HG03175 (cell line): Measurements from ENCODE around the gene NOS2.
A peak's percentile ranks its signal among the peaks of the same experiment; 100 is the strongest.

ENCODE experiments used
- ATAC-seq: cut with Tn5 transposase; IDR thresholded peaks from one replicate; pipeline ENCODE4 v1.9.1; 2021; ENCODE audit warnings: mild to moderate bottlenecking, moderate library complexity; ENCODE audit not compliant: unreplicated experiment

Gene NOS2

DNA sequence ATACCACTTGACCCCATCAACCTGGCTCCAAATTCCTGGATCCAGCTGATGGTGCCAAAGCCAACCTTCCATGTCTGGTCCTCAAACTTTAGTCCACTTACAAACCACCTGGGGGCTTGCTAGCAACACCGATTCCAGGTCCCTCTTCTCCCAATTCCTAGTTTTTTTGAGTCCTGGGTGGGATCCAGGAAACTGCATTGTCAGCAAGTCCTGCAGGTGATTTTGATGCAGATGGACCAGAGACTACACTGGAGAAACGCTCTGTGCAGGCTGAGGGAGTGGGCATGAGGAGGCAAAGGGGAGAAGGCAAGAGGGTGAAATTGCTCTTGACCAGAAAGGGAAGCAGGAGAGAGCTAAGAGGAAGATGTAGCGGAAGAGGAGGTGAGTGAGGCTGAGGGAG is 21.0 kb upstream of the NOS2 start:
- no peak for ATAC-seq

GRCh38 chr17:27819145-27819544 is 18.8 kb upstream of the NOS2 start:
- no peak for ATAC-seq

DNA sequence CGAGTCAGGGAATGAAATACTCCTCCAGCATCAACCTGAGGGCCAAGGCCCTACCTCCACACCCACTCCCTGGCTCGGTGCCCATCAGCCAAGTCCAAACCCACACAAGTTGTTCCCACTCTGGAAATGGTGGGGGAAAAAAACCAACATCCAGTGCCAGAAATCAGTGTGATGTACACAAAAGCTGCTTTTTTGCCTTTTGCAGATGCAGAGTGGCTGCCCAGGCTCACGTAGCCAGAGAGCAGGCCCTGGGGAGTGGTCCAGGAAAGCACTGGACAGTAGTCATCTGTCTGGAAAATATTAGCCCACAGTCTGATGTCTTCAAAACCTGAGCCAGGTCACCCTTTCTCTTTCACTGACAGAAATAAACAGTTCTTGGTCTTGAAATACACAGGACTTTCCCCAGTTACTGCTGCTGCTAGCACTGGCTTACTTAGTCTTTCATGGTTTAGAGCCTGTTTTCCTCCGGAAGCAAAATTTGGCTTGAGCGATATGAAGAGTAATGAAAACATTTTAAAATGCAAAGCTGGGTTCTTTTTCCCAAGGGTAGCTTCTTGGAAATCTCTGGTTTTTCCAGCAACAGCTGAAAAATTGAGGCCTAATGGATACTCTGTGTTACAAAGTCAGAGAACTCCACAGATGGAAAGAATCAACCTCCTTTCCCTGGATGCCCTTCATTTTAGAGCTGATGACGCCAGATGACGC is 18.2 kb upstream of the NOS2 start:
- ATAC-seq: no peak

- ATAC-seq: no peak
These were observed 17.4 kb upstream of the NOS2 start for GRCh38 chr17:27817731-27818130.

GRCh38 chr17:27816946-27817345 is 16.6 kb upstream of the NOS2 start:
- no peak for ATAC-seq

GRCh38 chr17:27811961-27812360 is 11.6 kb upstream of the NOS2 start:
- no peak for ATAC-seq

DNA sequence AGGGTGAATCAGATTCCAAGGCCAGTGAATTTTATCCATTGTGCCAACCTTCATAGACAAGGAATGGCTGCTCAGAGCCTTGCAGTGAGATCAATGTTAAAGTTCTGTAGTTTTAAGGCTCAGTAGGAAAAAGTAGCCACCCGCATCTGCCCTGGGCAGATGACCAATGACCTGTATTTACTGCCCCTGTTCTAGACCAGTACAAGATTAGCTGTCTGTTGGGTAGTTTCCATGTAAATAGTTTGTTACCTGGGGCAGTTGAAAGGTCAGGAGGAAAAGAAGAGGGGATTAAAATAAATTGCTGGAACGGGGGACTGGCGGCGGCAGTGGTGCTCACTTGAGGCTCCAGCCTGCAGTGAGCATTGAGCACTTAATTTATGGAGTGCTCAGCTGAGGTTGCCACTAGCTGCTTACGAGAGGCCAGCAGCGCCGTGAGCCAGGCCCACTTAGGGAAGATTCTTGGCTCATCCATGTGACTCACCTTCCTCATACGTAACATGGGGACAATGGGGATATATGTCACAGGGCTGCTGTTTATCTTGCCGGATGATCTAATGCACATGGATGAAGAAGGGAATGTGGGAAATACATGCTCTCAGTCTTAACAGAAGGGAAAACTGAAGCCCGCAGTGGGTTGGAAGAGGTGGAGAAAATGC is 10.7 kb upstream of the NOS2 start:
- no peak for ATAC-seq

DNA sequence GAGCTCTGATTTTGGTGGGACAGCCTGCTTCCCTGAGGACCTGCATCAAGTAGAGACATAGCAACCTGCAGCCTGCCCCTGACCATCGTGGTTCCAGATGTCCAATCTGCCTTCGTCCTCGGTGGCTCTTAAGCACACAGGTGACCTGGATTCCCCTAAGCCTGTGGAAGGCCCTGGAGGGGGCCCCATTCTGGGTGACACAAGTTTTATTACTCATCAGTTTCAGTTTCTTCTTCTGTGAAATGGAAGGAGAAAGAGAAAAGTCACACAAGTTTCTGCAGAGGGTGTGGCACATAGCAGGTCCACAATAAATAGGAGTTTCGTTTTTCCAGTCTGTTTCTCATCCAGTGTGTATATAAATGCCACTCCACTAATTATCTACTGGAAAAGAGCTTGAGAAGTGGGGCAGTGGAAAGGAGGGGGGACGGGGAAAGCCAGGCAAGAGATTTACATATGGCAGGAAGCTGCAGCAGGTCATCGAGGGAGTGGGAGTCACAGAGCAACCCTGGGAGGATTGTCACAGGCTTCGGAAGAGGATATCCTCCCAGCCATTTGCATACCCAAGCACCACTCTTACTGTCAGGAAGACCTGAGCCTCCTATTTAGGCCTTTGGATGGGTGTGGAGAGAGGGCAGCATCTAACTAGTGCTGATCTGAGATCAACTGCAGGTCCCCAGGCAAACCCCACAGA is 10.0 kb upstream of the NOS2 start:
- ATAC-seq: no peak

DNA sequence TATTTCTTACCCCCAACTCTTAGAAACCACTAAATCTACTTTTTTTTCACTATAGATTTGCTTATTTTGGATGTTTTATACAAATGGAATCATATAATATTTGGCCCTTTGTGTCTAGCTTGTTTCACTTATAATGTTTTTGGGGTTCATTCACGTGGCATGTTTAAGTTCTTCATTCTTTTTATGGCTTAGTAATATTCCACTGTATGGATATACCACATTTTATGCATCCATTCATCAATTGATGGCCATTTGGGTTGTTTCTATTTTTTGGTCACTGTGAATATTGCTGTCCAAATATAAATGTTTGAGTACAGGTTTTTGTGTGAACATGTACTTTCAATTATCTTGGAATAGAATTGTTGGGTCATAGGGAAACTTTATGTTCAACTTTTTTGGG is 9.2 kb upstream of the NOS2 start:
- ATAC-seq: no peak

GRCh38 chr17:27808628-27809027 is 8.3 kb upstream of the NOS2 start:
- no peak for ATAC-seq

DNA sequence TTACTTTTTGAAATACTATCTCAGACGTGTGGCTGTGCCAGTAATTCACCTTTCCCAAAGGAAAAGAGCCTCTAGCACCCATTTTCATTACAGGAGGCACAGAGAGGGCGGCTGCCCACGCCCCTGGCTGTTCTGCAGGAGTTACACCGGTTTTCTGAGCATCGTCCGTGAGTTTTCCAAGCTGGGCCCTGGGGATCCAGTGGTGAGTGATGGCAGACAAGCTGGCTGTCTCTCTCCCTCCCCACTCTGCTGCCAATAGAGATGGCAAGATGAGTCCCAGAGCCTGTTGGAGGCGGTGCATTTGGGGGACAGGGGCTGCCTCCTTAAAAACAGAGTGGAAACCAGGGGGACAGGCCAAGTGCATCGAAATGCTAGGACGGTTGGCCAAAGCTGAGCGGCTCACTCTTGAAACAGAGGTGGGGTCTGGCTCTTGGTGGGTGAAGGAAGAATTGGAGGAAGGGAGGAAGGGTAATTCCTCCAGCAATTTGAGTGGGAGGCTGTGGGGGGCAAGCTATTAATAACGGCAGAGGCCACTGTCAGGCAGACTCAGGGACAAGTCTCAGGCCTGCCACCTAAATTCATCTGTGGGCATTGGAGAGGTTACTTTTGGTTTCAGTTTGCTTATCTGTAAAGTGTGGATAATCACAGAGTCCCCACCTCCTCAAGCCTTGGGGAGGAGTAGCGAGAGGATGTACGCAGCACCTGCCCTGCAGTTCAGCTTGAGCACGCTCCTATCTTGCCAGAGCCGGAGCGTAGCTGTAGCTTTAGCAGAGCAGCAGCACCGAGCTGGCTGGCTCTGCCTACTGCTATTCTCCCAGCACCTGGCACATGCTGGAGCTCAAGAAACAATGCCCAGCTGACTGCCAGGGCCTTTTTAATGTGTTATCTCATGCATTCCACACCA is 7.5 kb upstream of the NOS2 start:
- peak; percentile 73 for ATAC-seq

GRCh38 chr17:27805520-27806146 is 5.3 kb upstream of the NOS2 start:
- ATAC-seq: peak; percentile 45

- ATAC-seq: no peak
These were observed 3.8 kb upstream of the NOS2 start for GRCh38 chr17:27804113-27804512.

DNA sequence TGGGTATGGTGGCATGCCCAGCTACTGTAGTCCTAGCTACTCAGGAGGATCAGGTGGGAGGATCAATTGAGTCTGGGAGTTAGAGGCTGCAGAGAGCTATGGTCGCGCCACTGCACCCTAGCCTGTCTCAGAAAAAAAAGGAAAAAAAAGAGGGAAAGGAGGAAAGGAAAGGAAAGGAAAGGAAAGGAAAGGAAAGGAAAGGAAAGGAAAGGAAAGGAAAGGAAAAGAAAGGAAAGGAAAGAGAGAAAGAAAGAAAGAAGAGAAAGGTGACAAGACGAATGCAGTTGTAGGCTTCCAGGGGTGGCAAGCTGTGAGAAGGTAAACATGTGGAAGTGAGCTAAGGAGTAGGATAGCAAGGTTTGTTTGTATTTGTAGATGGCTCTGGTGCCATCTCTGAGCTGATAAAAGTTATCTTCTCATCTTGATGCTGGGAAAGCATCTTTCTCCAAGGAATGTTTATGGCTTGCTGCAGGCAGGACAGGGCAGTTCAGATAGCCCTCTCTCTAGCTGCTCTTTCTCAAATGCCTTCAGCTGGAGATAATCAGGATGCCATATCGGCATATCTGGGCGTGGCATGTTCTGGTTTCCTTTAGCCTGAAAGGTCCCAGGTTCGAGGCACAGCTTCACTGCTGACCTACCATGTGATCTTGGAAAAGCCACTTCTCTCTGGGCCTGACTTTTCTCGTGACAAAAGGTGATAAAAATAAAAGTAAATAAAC is 2.8 kb upstream of the NOS2 start:
- ATAC-seq: no peak

GRCh38 chr17:27802033-27802432 is 1.7 kb upstream of the NOS2 start:
- no peak for ATAC-seq

- ATAC-seq: no peak
These were observed 2.0 kb downstream of the NOS2 start for GRCh38 chr17:27798376-27798775.

- ATAC-seq: no peak
These were observed 2.8 kb downstream of the NOS2 start for GRCh38 chr17:27797390-27798091.

- no peak for ATAC-seq
These were observed 6.3 kb downstream of the NOS2 start for GRCh38 chr17:27793906-27794569.
